Kidney (tissue), 14 donors: Measurements from ENCODE around the gene AHDC1. TPM values are rescaled to one million over a fixed set of nuclear protein-coding genes. Genes with fewer than 3 reads are reported as not detected.
A peak's percentile ranks its signal among the peaks of the same experiment; 100 is the strongest.

Experiments
- DNase-seq, 5 donors: peaks; one replicate each; pipeline ENCODE4 v3.0.0-alpha.2; 2013 to 2020
- FAIRE-seq: peaks from 2 replicates; lab custom pipeline; 2012; peaks lifted over from hg19 to GRCh38; lab: Jason Lieb, UNC
- H3K27ac ChIP-seq, 2 donors: one replicate each; pipeline ENCODE4 v1.7.0; 2013; ENCODE audit warnings: low read depth in 2 of 2, low read length in 2 of 2, inconsistent platforms in 1 of 2
- H3K27me3 ChIP-seq: one replicate; pipeline ENCODE4 v1.7.1; 2013; ENCODE audit warnings: low read length, inconsistent platforms; ENCODE audit not compliant: control insufficient read depth, insufficient read depth
- H3K36me3 ChIP-seq, 3 donors: one replicate each; pipeline versions ENCODE4 v1.7.0 to v1.7.1; 2013; ENCODE audit warnings: low read length in 3 of 3, control low read depth in 1 of 3, inconsistent platforms in 1 of 3; ENCODE audit not compliant: insufficient read depth in 3 of 3, control insufficient read depth in 2 of 3
- H3K4me1 ChIP-seq, 3 donors: one replicate each; pipeline versions ENCODE4 v1.7.0 to v1.7.1; 2013; ENCODE audit warnings: low read length in 3 of 3, inconsistent platforms in 1 of 3, low read depth in 1 of 3; ENCODE audit not compliant: control insufficient read depth in 2 of 3, insufficient read depth in 2 of 3
- H3K4me3 ChIP-seq, 3 donors: one replicate each; pipeline versions ENCODE4 v1.7.0 to v1.8.1; 2013; ENCODE audit warnings: low read length in 3 of 3, control low read depth in 1 of 3, inconsistent platforms in 1 of 3
- H3K9ac ChIP-seq, 3 donors: one replicate each; pipeline versions ENCODE4 v1.7.0 to v1.7.1; 2013; ENCODE audit warnings: low read length in 3 of 3, control low read depth in 1 of 3, inconsistent platforms in 1 of 3
- H3K9me3 ChIP-seq, 3 donors: one replicate each; pipeline versions ENCODE4 v1.7.0 to v1.7.1; 2013; ENCODE audit warnings: low read length in 3 of 3, control low read depth in 1 of 3, inconsistent platforms in 1 of 3; ENCODE audit not compliant: control insufficient read depth in 2 of 3, insufficient read depth in 1 of 3
- intact Hi-C: fragments of 100-400 bp; cut with DNase I; formaldehyde crosslinking; loops from one replicate; pipeline ENCODE4 v1.11.1; 2022
- polyA plus RNA-seq: library from polyadenylated mRNA; stranded (reverse); fragments of 350-450 nt; fragmentation: Illumina TruSeq; extraction: RNeasy Lipid Tissue Mini Kit (QIAGEN cat#74804); gene quantifications from one replicate; pipeline ENCODE4 v1.2.3, GENCODE V29; 2014; ENCODE audit warnings: low read depth, low replicate concordance; ENCODE audit not compliant: insufficient read depth
- total RNA-seq: library from RNA; stranded (reverse); fragmentation: NEBNext Ultra II Directional; extraction: Animal tissue kit (Norgen Biotek cat#: 25700); gene quantifications from one replicate; pipeline ENCODE4 v1.2.1, GENCODE V29; 2021
- TF ChIP-seq, protein P1 (sequence below): IDR thresholded peaks from 3 replicates; pipeline ENCODE4 v1.5.1; 2012; ENCODE audit warnings: mild to moderate bottlenecking, moderate library complexity, borderline replicate concordance; ENCODE audit not compliant: insufficient read depth; ENCODE audit errors: extremely low read depth
- donor health status: control.
- donor health status: control.
- donor health status: control.
- donor health status: control.
- donor health status: control.
- donor health status: DM: yes; HTN: yes; CAD: no.
- donor health status: Normal renal cell carcinoma (clear cell type).

The AHDC1 gene
- total and polyA plus RNA-seq, 2 donors from 2014 or later = 8.5 to 48.2 TPM

DNA sequence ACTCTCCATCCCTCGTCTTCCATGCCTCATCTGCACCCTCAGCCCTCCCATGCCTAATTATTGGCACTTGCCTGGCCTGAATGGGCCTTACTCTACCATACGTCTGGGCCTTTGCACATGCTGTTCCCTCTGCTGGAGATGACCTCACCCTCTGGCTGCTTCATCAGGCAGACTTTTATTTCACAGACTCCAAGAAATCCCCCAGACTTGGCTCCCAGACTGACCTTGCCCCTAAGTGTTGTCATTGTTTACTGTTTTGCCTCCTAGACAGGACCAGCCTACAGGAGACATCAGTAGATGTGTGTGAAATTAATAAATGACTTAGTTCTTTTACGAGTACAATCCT, 5.2 kb upstream of the AHDC1 start:
- intact Hi-C loops = loop anchor here (10.0 kb wide), 1 partner anchor 304 kb away; no protein-coding TSS in a partner anchor
- DNase-seq (no peak), FAIRE-seq (no peak)
- Histone ChIP-seq H3K36me3 (no peaks in the 10 kb centered on the region), H3K27ac (no peak overlapping the region), H3K27me3 (no peaks in the 10 kb centered on the region), H3K4me3 (no peak overlapping the region), H3K9me3 (no peaks in the 10 kb centered on the region), H3K9ac (no peak overlapping the region), H3K4me1 (peaks cover 0 to 6% (median 6%) of the 10 kb centered on the region in 3 donors)
- TF ChIP-seq, protein P1, sequence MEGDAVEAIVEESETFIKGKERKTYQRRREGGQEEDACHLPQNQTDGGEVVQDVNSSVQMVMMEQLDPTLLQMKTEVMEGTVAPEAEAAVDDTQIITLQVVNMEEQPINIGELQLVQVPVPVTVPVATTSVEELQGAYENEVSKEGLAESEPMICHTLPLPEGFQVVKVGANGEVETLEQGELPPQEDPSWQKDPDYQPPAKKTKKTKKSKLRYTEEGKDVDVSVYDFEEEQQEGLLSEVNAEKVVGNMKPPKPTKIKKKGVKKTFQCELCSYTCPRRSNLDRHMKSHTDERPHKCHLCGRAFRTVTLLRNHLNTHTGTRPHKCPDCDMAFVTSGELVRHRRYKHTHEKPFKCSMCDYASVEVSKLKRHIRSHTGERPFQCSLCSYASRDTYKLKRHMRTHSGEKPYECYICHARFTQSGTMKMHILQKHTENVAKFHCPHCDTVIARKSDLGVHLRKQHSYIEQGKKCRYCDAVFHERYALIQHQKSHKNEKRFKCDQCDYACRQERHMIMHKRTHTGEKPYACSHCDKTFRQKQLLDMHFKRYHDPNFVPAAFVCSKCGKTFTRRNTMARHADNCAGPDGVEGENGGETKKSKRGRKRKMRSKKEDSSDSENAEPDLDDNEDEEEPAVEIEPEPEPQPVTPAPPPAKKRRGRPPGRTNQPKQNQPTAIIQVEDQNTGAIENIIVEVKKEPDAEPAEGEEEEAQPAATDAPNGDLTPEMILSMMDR = no peak

DNA sequence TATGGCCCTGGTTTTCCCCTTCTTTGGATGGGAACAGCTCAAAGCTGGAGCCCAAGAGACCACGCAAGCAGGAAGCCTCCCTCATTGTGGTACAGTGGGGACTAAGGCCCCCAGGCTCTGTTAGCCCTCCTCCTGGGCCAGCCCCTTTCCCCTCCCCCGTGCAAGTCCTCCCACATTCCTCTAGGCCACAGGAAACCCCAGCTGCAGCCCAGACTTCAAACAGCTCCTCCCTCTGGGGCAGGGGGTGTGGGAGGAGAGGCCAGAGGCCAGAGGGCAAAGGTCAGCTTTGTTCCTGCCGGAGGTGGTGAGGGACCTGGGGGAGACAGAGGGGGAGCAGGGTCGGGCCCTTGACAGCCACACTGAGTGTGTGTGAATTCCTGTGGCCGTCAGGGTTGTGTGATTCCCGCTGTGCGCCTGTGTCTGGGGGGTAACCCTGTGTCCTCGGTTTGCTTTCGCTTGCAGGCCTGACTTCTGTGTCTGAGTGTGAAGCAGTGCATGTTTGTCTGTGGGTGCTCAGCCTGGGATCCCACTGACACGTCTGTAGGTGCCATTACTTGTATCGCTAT, 3.4 kb upstream of the AHDC1 start:
- DNase-seq (peak; percentile 81 to 95 (median 90)), FAIRE-seq (no peak)
- Histone ChIP-seq H3K36me3 (no peaks in the 10 kb centered on the region), H3K9me3 (no peaks in the 10 kb centered on the region), H3K27me3 (no peaks in the 10 kb centered on the region), H3K9ac (no peak overlapping the region), H3K4me3 (no peak overlapping the region), H3K27ac (no peak overlapping the region), H3K4me1 (peaks cover 0 to 6% (median 6%) of the 10 kb centered on the region in 3 donors)
- TF ChIP-seq, protein P1 = no peak
- intact Hi-C loops = loop anchor here (10.0 kb wide), 1 partner anchor 303 kb away; no protein-coding TSS in a partner anchor

DNA sequence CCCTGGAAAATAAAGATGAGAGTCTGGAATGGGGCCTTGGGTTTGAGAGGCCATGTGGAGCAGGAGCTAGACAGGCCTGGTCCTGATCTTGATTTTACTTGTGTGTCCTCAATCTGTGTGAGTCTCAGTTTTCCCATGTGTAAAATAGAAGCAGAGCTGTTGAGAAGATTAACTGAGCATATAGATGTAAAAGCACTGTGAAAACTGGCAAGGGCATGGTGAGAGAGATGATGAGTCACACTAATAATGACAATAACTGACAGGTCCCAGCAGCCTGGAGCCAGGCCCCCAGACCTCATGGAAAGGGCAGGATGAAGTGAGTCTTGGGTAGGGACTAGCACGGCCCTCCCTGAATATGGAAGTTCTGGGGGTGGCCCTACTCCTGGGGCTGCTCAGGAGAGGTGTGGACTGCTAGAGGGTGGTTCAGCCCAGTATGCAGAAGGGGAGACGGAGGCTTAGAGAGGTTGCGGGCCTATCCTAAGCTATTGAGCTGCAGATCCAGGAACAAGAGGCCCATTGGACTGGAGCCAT, 2.8 kb upstream of the AHDC1 start:
- intact Hi-C loops = loop anchor here (10.0 kb wide), 1 partner anchor 302 kb away; no protein-coding TSS in a partner anchor
- DNase-seq = no peak

More for the DNA sequence above, 2.8 kb upstream of the AHDC1 start:
- TF ChIP-seq, protein P1 = no peak
- no peaks in the 10 kb centered on the region for H3K27me3 ChIP-seq
- no peak overlapping the region for H3K4me3 ChIP-seq
- H3K4me1 ChIP-seq = peaks cover 0 to 8% (median 6%) of the 10 kb centered on the region in 3 donors
- no peak for FAIRE-seq
- H3K36me3 ChIP-seq = no peaks in the 10 kb centered on the region
- H3K9ac ChIP-seq = no peak overlapping the region
- no peak overlapping the region for H3K27ac ChIP-seq
- no peaks in the 10 kb centered on the region for H3K9me3 ChIP-seq
